Lower leg skin (tissue), 3 donors: ENCODE results near the gene SP3.

Experiments used
- POLR2A ChIP-seq, 2 donors: fragments of 450-650 bp; IDR thresholded peaks; one replicate each; pipeline ENCODE4 v1.6.1; 2016 to 2017; ENCODE audit warnings: antibody characterized with exemption in 2 of 2, mild to moderate bottlenecking in 1 of 2, moderate library complexity in 1 of 2
- TF ChIP-seq, protein P1 (sequence below), 3 donors: fragments of 450-650 bp; IDR thresholded peaks; one replicate each; pipeline ENCODE4 v1.5.1; 2016; ENCODE audit warnings: antibody characterized with exemption in 3 of 3, mild to moderate bottlenecking in 3 of 3, moderate library complexity in 2 of 3

DNA sequence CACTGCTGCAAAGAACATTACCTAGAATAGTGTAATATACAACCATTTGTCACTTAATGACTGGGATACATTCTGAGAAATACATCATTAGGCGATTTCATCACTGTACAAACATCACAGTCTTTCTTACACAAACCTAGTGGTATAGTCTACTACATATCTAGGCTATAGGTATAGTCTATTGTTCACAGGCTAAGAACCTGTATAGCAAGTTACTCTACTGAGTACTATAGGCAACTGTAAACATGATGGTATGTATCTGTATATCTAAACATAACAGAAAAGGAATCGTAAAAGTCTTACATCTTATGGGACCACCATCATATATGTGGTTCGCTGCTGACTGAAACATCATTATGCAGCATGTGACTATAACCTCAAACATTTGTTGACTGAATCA is 21.4 kb downstream of the SP3 start:
- TF ChIP-seq, protein P1, sequence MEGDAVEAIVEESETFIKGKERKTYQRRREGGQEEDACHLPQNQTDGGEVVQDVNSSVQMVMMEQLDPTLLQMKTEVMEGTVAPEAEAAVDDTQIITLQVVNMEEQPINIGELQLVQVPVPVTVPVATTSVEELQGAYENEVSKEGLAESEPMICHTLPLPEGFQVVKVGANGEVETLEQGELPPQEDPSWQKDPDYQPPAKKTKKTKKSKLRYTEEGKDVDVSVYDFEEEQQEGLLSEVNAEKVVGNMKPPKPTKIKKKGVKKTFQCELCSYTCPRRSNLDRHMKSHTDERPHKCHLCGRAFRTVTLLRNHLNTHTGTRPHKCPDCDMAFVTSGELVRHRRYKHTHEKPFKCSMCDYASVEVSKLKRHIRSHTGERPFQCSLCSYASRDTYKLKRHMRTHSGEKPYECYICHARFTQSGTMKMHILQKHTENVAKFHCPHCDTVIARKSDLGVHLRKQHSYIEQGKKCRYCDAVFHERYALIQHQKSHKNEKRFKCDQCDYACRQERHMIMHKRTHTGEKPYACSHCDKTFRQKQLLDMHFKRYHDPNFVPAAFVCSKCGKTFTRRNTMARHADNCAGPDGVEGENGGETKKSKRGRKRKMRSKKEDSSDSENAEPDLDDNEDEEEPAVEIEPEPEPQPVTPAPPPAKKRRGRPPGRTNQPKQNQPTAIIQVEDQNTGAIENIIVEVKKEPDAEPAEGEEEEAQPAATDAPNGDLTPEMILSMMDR (IDR thresholded peaks at IDR 0.05): no peak
- no peak for TF ChIP-seq POLR2A (IDR thresholded peaks at IDR 0.05)
